ENCODE measurements around the gene SRGAP2B.
"Not testable (repeated sequence)": the region's sequence is repeated elsewhere in the genome, so short reads cannot be mapped to it uniquely, and the experiment has no call there.

The SRGAP2B gene

DNA sequence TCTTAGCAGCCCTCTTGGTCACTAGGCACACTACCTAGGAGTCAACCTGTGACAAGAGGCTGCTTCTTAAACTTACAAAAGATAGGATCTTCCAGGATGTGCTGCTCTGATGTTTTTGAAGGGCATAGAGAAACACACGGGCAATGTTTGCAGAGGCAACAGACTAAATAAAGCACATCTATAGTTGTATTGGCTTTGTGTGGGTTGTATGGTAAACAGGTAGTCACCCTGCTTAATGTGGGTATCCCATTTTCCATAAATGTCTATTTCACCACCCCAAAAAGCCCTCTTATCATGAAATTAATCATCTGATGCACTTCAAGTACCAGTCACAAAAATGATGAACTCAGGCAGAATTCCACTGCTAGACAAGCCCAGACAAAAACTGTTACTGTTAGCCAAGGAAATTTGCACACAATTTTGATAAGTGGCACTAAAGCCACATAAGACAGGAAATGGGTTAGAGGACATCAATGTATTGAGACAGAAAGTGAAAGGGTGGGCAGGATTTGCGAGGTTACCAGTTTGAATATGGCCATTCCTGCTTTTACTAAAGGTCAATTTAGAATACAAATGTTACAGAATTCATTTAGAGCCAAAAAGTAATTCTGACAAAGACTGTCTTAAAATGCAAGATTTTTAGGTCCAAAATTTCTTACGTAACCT lies 205.5 kb downstream of the SRGAP2B start:
- DNase-seq = not testable (repeated sequence)

GRCh38 chr1:144883022-144883421 lies 212.1 kb downstream of the SRGAP2B start:
- peak; percentile 44 for DNase-seq

DNA sequence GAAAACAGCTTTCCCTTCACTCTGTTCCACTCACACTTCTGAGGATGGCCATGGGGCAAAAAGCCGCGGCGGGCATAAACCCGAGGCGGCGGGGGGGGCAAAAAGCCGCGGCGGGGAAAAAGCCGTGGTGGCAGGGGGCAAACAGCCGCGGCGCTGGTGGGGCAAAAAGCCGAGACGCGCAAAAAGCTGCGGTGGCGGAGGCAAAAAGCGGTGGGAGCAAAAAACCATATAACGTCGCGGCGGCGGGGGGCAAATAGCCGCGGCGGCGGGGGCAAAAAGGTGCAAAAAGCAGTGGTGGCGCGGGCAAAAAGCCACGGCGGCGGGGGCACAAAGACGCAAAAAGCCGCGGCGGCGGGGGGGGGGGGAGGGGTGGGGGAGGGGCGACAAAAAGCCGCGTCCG lies 212.8 kb downstream of the SRGAP2B start:
- not testable (repeated sequence) for DNase-seq

DNA sequence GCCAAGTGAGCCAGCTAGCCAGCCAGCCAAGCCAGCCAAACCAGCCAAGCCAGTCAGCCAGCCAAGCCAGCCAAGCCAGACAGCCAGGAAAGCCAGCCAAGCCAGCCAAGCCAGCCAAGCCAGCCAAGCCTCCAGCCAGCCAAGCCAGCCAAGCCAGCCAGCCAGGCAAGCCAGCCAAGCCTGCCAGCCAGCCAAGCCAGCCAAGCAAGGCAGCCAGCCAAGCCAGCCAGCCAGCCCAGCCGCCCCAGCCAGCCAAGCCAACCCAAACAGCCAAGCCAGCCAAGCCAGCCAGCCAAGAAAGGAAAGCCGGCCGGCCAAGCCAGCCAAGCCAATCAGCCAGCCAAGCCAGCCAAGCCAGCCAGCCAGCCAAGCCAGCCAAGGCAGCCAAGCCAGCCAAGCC lies 236.5 kb downstream of the SRGAP2B start:
- DNase-seq = not testable (repeated sequence)
